ENCODE results near the gene SLC6A20. TPM values are rescaled to one million over a fixed set of nuclear protein-coding genes. Genes with fewer than 3 reads are reported as not detected.

Gene SLC6A20
- total RNA-seq, 1 experiment from 2014 or later: 0.89 TPM

DNA sequence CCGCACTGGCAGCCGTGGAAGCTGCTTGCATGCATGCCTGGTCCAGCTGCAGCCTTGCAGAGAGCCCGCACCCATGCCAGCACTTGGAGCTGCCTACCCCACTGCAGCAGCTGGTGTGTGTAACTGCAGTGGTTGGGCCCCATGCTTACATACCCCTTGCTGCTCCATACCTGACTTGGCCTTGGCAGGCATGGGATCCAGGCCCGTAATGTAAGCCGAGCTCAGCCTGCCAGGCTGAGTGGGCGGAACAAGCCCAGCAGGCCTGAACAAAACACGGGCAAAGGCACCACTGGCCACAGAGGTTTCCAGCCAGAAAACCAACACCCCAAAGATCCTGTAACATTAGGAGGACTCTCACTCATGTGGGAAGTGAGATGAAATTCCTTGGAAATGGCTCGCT is 48.3 kb downstream of the SLC6A20 start:
- H3K79me2 ChIP-seq (ENCODE audit: insufficient read depth, low read length): no peaks in the 10 kb centered on the region
- ChIA-PET RAD21 (ENCODE audit: low non-redundant PET in 1 of 2, low total read pairs in 2 of 2, uncharacterized antibody in 2 of 2, unreplicated experiment in 2 of 2) (no interaction called here), POLR2A (no interaction called here), CTCF (no interaction called here)
- no peak for ATAC-seq
- no peaks in the 10 kb centered on the region for H3K9me2 ChIP-seq (ENCODE audit: insufficient read depth)
- no peak overlapping the region for H3K4me2 ChIP-seq (ENCODE audit: low read length)
- TF ChIP-seq POLR2AphosphoS5 (IDR thresholded peaks at IDR 0.05; ENCODE audit: low read depth, low read length) (no peak), CEBPB (IDR thresholded peaks at IDR 0.05; ENCODE audit: low read depth) (no peak), EZH2 (IDR thresholded peaks at IDR 0.05) (no peak), JUND (IDR thresholded peaks at IDR 0.05) (no peak), SRF (IDR thresholded peaks at IDR 0.05; ENCODE audit: low read depth) (no peak), FOSL1 (IDR thresholded peaks at IDR 0.05; ENCODE audit: low read depth) (no peak), YY1 (IDR thresholded peaks at IDR 0.05; ENCODE audit: extremely low read depth, insufficient replicate concordance, low read depth, low read length) (no peak), RAD21 (IDR thresholded peaks at IDR 0.05; ENCODE audit: low read depth) (no peak), POLR2A (IDR thresholded peaks at IDR 0.05; ENCODE audit: borderline replicate concordance, extremely low read depth, insufficient read depth, insufficient read length) (no peak), EZH2phosphoT487 (IDR thresholded peaks at IDR 0.05; ENCODE audit: borderline replicate concordance) (no peak), CTCF (IDR thresholded peaks at IDR 0.05 in 2 of 3, conservative IDR thresholded peaks at IDR 0.05 in 1 of 3; ENCODE audit: borderline replicate concordance in 1 of 3, insufficient read depth in 1 of 3, low read depth in 2 of 3, low read length in 2 of 3) (no peak), SP1 (IDR thresholded peaks at IDR 0.05; ENCODE audit: low read depth) (no peak), CBX3 (IDR thresholded peaks at IDR 0.05; ENCODE audit: low read depth) (no peak), EGR1 (IDR thresholded peaks at IDR 0.05; ENCODE audit: low read depth) (no peak), TCF7L2 (IDR thresholded peaks at IDR 0.05; ENCODE audit: borderline replicate concordance, extremely low read depth, insufficient read depth, insufficient read length) (no peak)
- TF ChIP-seq, protein P1, sequence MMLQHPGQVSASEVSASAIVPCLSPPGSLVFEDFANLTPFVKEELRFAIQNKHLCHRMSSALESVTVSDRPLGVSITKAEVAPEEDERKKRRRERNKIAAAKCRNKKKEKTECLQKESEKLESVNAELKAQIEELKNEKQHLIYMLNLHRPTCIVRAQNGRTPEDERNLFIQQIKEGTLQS (IDR thresholded peaks at IDR 0.05): no peak
- H3K4me3 ChIP-seq (replicated peaks in 1 of 2; ENCODE audit: low read depth in 1 of 2, low read length in 2 of 2): no peak overlapping the region
- intact Hi-C loops (cut with micrococcal nuclease): no loop called here
- H3K27me3 ChIP-seq (ENCODE audit: insufficient read depth, low read length): no peaks in the 10 kb centered on the region
- H3K9ac ChIP-seq (ENCODE audit: low read length): no peak overlapping the region
- DNase-seq (ENCODE audit: low read depth, low spot score): no peak
- H4K20me1 ChIP-seq (ENCODE audit: insufficient read depth): no peaks in the 10 kb centered on the region
- no peaks in the 10 kb centered on the region for H3K4me1 ChIP-seq (ENCODE audit: control insufficient read depth in 1 of 2, insufficient read depth in 2 of 2, low read length in 2 of 2)
- no peak overlapping the region for H2AFZ ChIP-seq (ENCODE audit: low read depth, low read length, poor library complexity, severe bottlenecking)
- no peaks in the 10 kb centered on the region for H3K9me3 ChIP-seq (ENCODE audit: control insufficient read depth in 1 of 2, insufficient read depth in 1 of 2, low read depth in 1 of 2, low read length in 2 of 2)
- H3K27ac ChIP-seq (ENCODE audit: low read depth, low read length): no peak overlapping the region
- BruUV-seq (replicated peaks): no TSS peak
- H3K36me3 ChIP-seq (ENCODE audit: control insufficient read depth in 1 of 2, insufficient read depth in 2 of 2, low read length in 2 of 2): no peaks in the 10 kb centered on the region
